Ovary (tissue), 9 donors: ENCODE measurements around the gene KDM2A. TPM values are rescaled to one million over a fixed set of nuclear protein-coding genes. Genes with fewer than 3 reads are reported as not detected.

Experiments used
- DNase-seq, 5 donors: peaks; one replicate each; pipeline ENCODE4 v3.0.0-alpha.2; 2019 to 2020
- H3K27ac ChIP-seq, 2 donors: fragments of 200-600 bp; one replicate each; pipeline versions ENCODE4 v1.5.1 to v1.8.0; 2019 to 2022
- H3K27me3 ChIP-seq: fragments of 200-600 bp; one replicate; pipeline ENCODE4 v1.8.0; 2022
- H3K36me3 ChIP-seq: fragments of 200-600 bp; sonication (generic); one replicate; pipeline ENCODE4 v1.5.1; 2019
- H3K4me1 ChIP-seq: one replicate; pipeline ENCODE4 v1.8.1; 2013; ENCODE audit warnings: mild to moderate bottlenecking, moderate library complexity; ENCODE audit not compliant: insufficient read depth
- H3K4me3 ChIP-seq: fragments of 200-600 bp; sonication (generic); one replicate; pipeline ENCODE4 v1.5.1; 2017
- H3K9me3 ChIP-seq, 2 donors: fragments of 200-600 bp in 1 of 2; sonication (generic) in 1 of 2; one replicate each; pipeline versions ENCODE4 v1.5.1 to v1.8.1; 2013 to 2019; ENCODE audit warnings: mild to moderate bottlenecking in 1 of 2, moderate library complexity in 1 of 2
- CTCF ChIP-seq, 3 donors: fragments of 450-650 bp in 2 of 3; fragments of 200-600 bp in 1 of 3; IDR thresholded peaks; one replicate each; pipeline versions ENCODE4 v1.5.1 to v1.8.0; 2016 to 2022; ENCODE audit warnings: antibody characterized with exemption in 3 of 3, mild to moderate bottlenecking in 1 of 3
- EP300 ChIP-seq: sonication (generic); formaldehyde crosslinking; IDR thresholded peaks from one replicate; pipeline ENCODE4 v1.6.1; 2017; ENCODE audit warnings: antibody characterized with exemption
- POLR2A ChIP-seq: fragments of 450-650 bp; IDR thresholded peaks from one replicate; pipeline ENCODE4 v1.6.1; 2017; ENCODE audit warnings: antibody characterized with exemption, mild to moderate bottlenecking, moderate library complexity
- WGBS, 3 donors: extraction: QIAGEN DNeasy Blood & Tissue Kit in 1 of 3; methylation state at CpG; one replicate each; pipeline versions ENCODE4 v1.1.5 to v1.1.7; 2013 to 2017; 5-methylcytosine and 5-hydroxymethylcytosine counted together
- intact Hi-C, 4 donors: fragments of 100-400 bp; cut with DNase I; formaldehyde crosslinking; loops; one replicate each; pipeline versions ENCODE4 v1.11.0 to v1.15.1; 2022 to 2023
- polyA plus RNA-seq, 2 donors: library from polyadenylated mRNA; stranded (reverse); fragments of 200-250 nt in 1 of 2; fragments of 350-450 nt in 1 of 2; fragmentation: Illumina TruSeq in 1 of 2; extraction: RNeasy Lipid Tissue Mini Kit (QIAGEN cat#74804) in 1 of 2; gene quantifications; one replicate each; pipeline ENCODE4 v1.2.3, GENCODE V29; 2013 to 2014
- total RNA-seq, 7 donors: library from RNA; depleted of rRNA in 2 of 7; stranded (reverse); fragments of >200 nt in 2 of 7; fragmentation: NEBNext Ultra II Directional in 3 of 7; extraction: Animal tissue kit (Norgen Biotek cat#: 25700) in 3 of 7; gene quantifications; one replicate each; pipeline versions ENCODE4 v1.1.0 to v1.2.4, GENCODE V29; 2016 to 2023
- donor health status: DM: no; HTN: no; CAD: no; lungs with moderate emphysema.
- donor health status: DM: no; HTN: no; CAD: no.
- donor health status: Bipolar disorder and iron deficiency.
- donor health status: DM: yes; HTN: yes; CAD: no.
- donor health status: DM: no; HTN: no; CAD: no.
- donor health status: DM: yes; HTN: yes; CAD: no.

KDM2A gene
- total and polyA plus RNA-seq, 9 donors, result 33.5 to 76.9 (median 53.0) TPM

GRCh38 chr11:67157691-67158090 is 38.6 kb downstream of the KDM2A start:
- H3K4me1 ChIP-seq, result peaks cover 3% of the 10 kb centered on the region
- H3K4me3 ChIP-seq, result no peak overlapping the region
- intact Hi-C loops, result no loop called here
- WGBS, 3 donors, result 94 to 96% (median 95%) methylated on average over 4 of the region's 4 CpGs
- no peaks in the 10 kb centered on the region for H3K27me3 ChIP-seq
- no peaks in the 10 kb centered on the region for H3K36me3 ChIP-seq
- no peak for DNase-seq
- no peaks in the 10 kb centered on the region for H3K9me3 ChIP-seq
- no peak overlapping the region for H3K27ac ChIP-seq
- no peak for TF ChIP-seq EP300
- TF ChIP-seq POLR2A, result no peak
- TF ChIP-seq CTCF (IDR thresholded peaks at IDR 0.05), result no peak

- WGBS, 3 donors, result 15 to 39% (median 34%) methylated on average over 2 of the region's 2 CpGs
- TF ChIP-seq EP300 (no peak), POLR2A (no peak), CTCF (IDR thresholded peaks at IDR 0.05) (no peak)
- Histone ChIP-seq H3K4me3 (no peak overlapping the region), H3K27ac (no peak overlapping the region), H3K9me3 (no peaks in the 10 kb centered on the region), H3K36me3 (no peaks in the 10 kb centered on the region), H3K4me1 (peaks cover 3% of the 10 kb centered on the region), H3K27me3 (no peaks in the 10 kb centered on the region)
- DNase-seq, result no peak
- intact Hi-C loops, result no loop called here
Observed at GRCh38 chr11:67158221-67158620, 39.2 kb downstream of the KDM2A start.

- TF ChIP-seq CTCF (IDR thresholded peaks at IDR 0.05) (no peak), EP300 (no peak), POLR2A (no peak)
- H3K27ac ChIP-seq, result no peak overlapping the region
- no peak for DNase-seq
- H3K4me3 ChIP-seq, result no peak overlapping the region
- no peaks in the 10 kb centered on the region for H3K9me3 ChIP-seq
- intact Hi-C loops, result no loop called here
- H3K27me3 ChIP-seq, result no peaks in the 10 kb centered on the region
- peaks cover 3% of the 10 kb centered on the region for H3K4me1 ChIP-seq
- WGBS, 3 donors, result 58 to 62% (median 58%) methylated on average over 2 of the region's 2 CpGs
- no peaks in the 10 kb centered on the region for H3K36me3 ChIP-seq
Observed at GRCh38 chr11:67160045-67160444, 41.0 kb downstream of the KDM2A start.

DNA sequence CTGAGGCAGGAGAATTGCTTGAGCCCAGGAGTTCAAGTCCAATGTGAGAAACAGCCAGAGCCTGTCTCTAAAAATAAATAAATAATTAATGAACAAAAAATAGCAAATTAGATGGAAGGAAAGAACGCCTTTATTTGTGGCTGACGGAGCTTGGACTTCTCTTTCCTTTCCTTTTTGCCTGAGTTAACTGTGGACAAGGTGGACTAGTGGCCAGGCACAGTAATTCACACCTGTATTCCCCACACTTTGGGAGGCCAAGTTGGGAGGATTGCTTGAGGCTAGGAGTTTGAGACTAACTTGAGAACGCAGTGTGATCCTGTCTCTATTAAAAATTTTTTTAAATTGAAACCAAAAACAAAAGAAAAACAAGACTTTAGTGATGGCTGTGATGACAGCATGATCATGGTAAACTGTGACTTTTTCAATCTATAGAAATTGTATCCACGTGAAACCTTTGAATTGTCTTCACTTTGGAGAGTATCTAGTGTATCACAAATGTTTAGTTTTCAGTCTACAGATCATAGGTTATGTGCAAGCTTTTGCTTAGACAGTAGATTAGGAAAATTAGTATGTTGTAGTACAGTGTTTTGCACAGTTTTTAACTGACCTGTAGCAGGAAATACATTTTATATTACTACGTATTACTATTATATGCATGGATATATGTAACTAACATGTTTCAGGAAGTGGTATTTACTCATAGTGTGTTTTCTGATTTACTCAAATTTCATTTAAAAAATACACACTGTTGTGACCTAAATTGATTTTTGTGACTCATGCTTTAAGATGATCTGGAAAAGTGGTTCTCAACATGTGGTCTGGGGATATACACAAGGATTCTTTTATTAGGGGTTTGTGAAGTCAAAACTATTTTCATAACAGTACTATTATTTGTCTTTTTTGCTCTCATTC is 42.1 kb downstream of the KDM2A start:
- TF ChIP-seq EP300, result no peak
- H3K27me3 ChIP-seq, result no peaks in the 10 kb centered on the region

GRCh38 chr11:67163006-67163405 is 43.9 kb downstream of the KDM2A start:
- no peak for TF ChIP-seq CTCF (IDR thresholded peaks at IDR 0.05)
- TF ChIP-seq POLR2A, result no peak
- no peak for TF ChIP-seq EP300

More for the DNA sequence above, 42.1 kb downstream of the KDM2A start:
- WGBS, 3 donors, result 85 to 90% (median 87%) methylated on average over 5 of the region's 5 CpGs
- Histone ChIP-seq H3K27ac (no peak overlapping the region), H3K36me3 (no peaks in the 10 kb centered on the region), H3K9me3 (no peaks in the 10 kb centered on the region), H3K4me1 (peaks cover 3% of the 10 kb centered on the region), H3K4me3 (no peak overlapping the region)
- intact Hi-C loops, result no loop called here
- no peak for DNase-seq

More at GRCh38 chr11:67163006-67163405, 43.9 kb downstream of the KDM2A start:
- Histone ChIP-seq H3K27ac (no peak overlapping the region), H3K27me3 (no peaks in the 10 kb centered on the region), H3K9me3 (no peaks in the 10 kb centered on the region), H3K4me3 (no peak overlapping the region), H3K36me3 (no peaks in the 10 kb centered on the region), H3K4me1 (peaks cover 3% of the 10 kb centered on the region)
- WGBS, 3 donors, result 87 to 97% (median 88%) methylated on average over 3 of the region's 3 CpGs
- DNase-seq, result no peak
- intact Hi-C loops, result no loop called here
